22Rv1 (cell line): Measurements from ENCODE around the gene TYMP.

Source experiments
- ZFX ChIP-seq: fragments of 450-650 bp; IDR thresholded peaks from 2 replicates; pipeline ENCODE4 v1.6.1; 2017; ENCODE audit warnings: antibody characterized with exemption, borderline replicate concordance
- TF ChIP-seq, protein P1 (sequence below): fragments of 450-650 bp; IDR thresholded peaks from 2 replicates; pipeline ENCODE4 v1.5.1; 2017; ENCODE audit warnings: mild to moderate bottlenecking

DNA sequence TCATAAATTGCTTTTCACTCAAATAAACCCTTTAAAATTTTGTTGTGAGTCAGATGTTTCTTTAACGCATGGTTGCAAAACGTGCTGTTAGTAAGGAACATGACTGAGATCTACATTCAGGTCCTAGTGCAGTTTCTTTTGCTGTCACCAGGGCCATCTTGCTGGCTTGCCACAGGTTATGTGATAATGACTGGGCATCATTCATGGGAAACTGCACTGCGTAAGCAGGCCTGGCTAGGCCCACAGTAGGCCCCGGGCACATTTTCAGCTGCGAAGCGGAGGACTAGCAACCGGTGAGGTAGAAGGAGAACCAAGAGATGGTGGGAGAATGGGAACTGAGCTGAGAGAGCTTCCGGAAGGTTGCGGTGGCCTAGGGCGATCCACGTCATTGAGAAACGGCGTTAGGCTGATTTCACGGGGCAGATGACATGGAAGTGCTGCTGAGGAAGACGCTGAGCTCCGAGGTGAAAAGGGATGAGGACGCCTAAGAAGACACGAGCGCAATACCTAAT is 12.7 kb upstream of the TYMP start:
- TF ChIP-seq, protein P1, sequence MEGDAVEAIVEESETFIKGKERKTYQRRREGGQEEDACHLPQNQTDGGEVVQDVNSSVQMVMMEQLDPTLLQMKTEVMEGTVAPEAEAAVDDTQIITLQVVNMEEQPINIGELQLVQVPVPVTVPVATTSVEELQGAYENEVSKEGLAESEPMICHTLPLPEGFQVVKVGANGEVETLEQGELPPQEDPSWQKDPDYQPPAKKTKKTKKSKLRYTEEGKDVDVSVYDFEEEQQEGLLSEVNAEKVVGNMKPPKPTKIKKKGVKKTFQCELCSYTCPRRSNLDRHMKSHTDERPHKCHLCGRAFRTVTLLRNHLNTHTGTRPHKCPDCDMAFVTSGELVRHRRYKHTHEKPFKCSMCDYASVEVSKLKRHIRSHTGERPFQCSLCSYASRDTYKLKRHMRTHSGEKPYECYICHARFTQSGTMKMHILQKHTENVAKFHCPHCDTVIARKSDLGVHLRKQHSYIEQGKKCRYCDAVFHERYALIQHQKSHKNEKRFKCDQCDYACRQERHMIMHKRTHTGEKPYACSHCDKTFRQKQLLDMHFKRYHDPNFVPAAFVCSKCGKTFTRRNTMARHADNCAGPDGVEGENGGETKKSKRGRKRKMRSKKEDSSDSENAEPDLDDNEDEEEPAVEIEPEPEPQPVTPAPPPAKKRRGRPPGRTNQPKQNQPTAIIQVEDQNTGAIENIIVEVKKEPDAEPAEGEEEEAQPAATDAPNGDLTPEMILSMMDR = no peak
- no peak for TF ChIP-seq ZFX
